ENCODE results near the gene LDHD. TPM values are rescaled to one million over a fixed set of nuclear protein-coding genes. Genes with fewer than 3 reads are reported as not detected.

LDHD gene
- total RNA-seq, 1 donor from 2014 or later: not detected

- POLR2A ChIA-PET: no interaction called here
- peaks cover 29% of the 10 kb centered on the region for H3K27me3 Mint-ChIP-seq
- ATAC-seq (ENCODE audit: low read depth) (no peak), DNase-seq (no peak)
- H3K36me3 Mint-ChIP-seq (ENCODE audit: low read depth): no peaks in the 10 kb centered on the region
- no peak overlapping the region for H3K27ac Mint-ChIP-seq
- CTCF ChIA-PET: no interaction called here
- intact Hi-C loops (cut with micrococcal nuclease): loop anchor here (5.0 kb wide), 1 partner anchor 233 kb away; no protein-coding TSS in a partner anchor
- H3K4me1 Mint-ChIP-seq: peaks cover 15% of the 10 kb centered on the region
- no peaks in the 10 kb centered on the region for H3K9me3 Mint-ChIP-seq
- TF ChIP-seq CTCF (IDR thresholded peaks at IDR 0.05): no peak
- H3K4me3 Mint-ChIP-seq: no peak overlapping the region
These were observed 1.4 kb downstream of the LDHD start for GRCh38 chr16:75114946-75115825.

- Mint-ChIP-seq H3K4me1 (peaks cover 23% of the 10 kb centered on the region), H3K36me3 (ENCODE audit: low read depth) (no peaks in the 10 kb centered on the region), H3K9me3 (no peaks in the 10 kb centered on the region), H3K27me3 (peaks cover 34% of the 10 kb centered on the region), H3K4me3 (no peak overlapping the region), H3K27ac (no peak overlapping the region)
- ATAC-seq (ENCODE audit: low read depth) (no peak), DNase-seq (no peak)
- intact Hi-C loops (cut with micrococcal nuclease): loop anchor here (5.0 kb wide), 1 partner anchor 232 kb away; no protein-coding TSS in a partner anchor
- no peak for TF ChIP-seq CTCF (IDR thresholded peaks at IDR 0.05)
- CTCF ChIA-PET: interaction anchor here (1.9 kb wide), 1 partner anchor 115 kb away, joined by 7 read pairs; the partner anchor contains the start of gene ZNRF1
- POLR2A ChIA-PET: no interaction called here
These were observed 2.2 kb downstream of the LDHD start for GRCh38 chr16:75114179-75114945.

- no peak for ATAC-seq (ENCODE audit: low read depth)
- Mint-ChIP-seq H3K27ac (no peak overlapping the region), H3K36me3 (ENCODE audit: low read depth) (no peaks in the 10 kb centered on the region), H3K4me1 (peaks cover 31% of the 10 kb centered on the region), H3K4me3 (no peak overlapping the region), H3K9me3 (no peaks in the 10 kb centered on the region), H3K27me3 (peaks cover 40% of the 10 kb centered on the region)
- CTCF ChIA-PET: interaction anchor here (1.9 kb wide), 1 partner anchor 115 kb away, joined by 7 read pairs; the partner anchor contains the start of gene ZNRF1
- no peak for DNase-seq
- POLR2A ChIA-PET: no interaction called here
- no peak for TF ChIP-seq CTCF (IDR thresholded peaks at IDR 0.05)
- intact Hi-C loops (cut with micrococcal nuclease): loop anchor here (5.0 kb wide), 1 partner anchor 231 kb away; no protein-coding TSS in a partner anchor
These were observed 2.9 kb downstream of the LDHD start for GRCh38 chr16:75113541-75114121.

GRCh38 chr16:75112734-75113491 is 3.7 kb downstream of the LDHD start:
- H3K27ac Mint-ChIP-seq: no peak overlapping the region
- no peak overlapping the region for H3K4me3 Mint-ChIP-seq
- no peak for TF ChIP-seq CTCF (IDR thresholded peaks at IDR 0.05)
- ATAC-seq (ENCODE audit: low read depth) (no peak), DNase-seq (no peak)
- intact Hi-C loops (cut with micrococcal nuclease): loop anchor here (5.0 kb wide), 1 partner anchor 231 kb away; no protein-coding TSS in a partner anchor
- ChIA-PET CTCF (interaction anchor here (0.9 to 2.0 kb wide), 3 partner anchors 114 to 120 kb away, joined by 4 to 7 read pairs (median 7); partner anchors contain the start of gene ZNRF1), POLR2A (interaction anchor here (4.2 kb wide), 1 partner anchor 114 kb away, joined by 25 read pairs; the partner anchor contains the start of gene ZNRF1)
- H3K4me1 Mint-ChIP-seq: peaks cover 36% of the 10 kb centered on the region
- H3K9me3 Mint-ChIP-seq: no peaks in the 10 kb centered on the region
- peaks cover 44% of the 10 kb centered on the region for H3K27me3 Mint-ChIP-seq
- H3K36me3 Mint-ChIP-seq (ENCODE audit: low read depth): no peaks in the 10 kb centered on the region
